Endothelial cell of coronary artery (primary cell): ENCODE measurements around the gene MAP7D3. TPM values are rescaled to one million over a fixed set of nuclear protein-coding genes. Genes with fewer than 3 reads are reported as not detected.

Source experiments
- total RNA-seq: library from RNA; depleted of rRNA; stranded (reverse); fragments of >200 nt; gene quantifications from 2 replicates; pipeline ENCODE4 v1.2.3, GENCODE V29; 2014

Gene MAP7D3, protein sequence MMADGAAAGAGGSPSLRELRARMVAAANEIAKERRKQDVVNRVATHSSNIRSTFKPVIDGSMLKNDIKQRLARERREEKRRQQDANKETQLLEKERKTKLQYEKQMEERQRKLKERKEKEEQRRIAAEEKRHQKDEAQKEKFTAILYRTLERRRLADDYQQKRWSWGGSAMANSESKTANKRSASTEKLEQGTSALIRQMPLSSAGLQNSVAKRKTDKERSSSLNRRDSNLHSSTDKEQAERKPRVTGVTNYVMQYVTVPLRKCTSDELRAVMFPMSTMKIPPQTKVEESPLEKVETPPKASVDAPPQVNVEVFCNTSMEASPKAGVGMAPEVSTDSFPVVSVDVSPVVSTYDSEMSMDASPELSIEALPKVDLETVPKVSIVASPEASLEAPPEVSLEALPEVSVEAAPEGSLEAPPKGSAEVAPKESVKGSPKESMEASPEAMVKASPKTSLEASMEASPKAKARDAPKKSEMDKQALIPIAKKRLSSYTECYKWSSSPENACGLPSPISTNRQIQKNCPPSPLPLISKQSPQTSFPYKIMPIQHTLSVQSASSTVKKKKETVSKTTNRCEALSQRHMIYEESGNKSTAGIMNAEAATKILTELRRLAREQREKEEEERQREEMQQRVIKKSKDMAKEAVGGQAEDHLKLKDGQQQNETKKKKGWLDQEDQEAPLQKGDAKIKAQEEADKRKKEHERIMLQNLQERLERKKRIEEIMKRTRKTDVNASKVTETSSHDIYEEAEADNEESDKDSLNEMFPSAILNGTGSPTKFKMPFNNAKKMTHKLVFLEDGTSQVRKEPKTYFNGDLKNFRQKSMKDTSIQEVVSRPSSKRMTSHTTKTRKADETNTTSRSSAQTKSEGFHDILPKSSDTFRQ
- total RNA-seq, result 14.2 and 17.1 TPM in 2 replicates

DNA sequence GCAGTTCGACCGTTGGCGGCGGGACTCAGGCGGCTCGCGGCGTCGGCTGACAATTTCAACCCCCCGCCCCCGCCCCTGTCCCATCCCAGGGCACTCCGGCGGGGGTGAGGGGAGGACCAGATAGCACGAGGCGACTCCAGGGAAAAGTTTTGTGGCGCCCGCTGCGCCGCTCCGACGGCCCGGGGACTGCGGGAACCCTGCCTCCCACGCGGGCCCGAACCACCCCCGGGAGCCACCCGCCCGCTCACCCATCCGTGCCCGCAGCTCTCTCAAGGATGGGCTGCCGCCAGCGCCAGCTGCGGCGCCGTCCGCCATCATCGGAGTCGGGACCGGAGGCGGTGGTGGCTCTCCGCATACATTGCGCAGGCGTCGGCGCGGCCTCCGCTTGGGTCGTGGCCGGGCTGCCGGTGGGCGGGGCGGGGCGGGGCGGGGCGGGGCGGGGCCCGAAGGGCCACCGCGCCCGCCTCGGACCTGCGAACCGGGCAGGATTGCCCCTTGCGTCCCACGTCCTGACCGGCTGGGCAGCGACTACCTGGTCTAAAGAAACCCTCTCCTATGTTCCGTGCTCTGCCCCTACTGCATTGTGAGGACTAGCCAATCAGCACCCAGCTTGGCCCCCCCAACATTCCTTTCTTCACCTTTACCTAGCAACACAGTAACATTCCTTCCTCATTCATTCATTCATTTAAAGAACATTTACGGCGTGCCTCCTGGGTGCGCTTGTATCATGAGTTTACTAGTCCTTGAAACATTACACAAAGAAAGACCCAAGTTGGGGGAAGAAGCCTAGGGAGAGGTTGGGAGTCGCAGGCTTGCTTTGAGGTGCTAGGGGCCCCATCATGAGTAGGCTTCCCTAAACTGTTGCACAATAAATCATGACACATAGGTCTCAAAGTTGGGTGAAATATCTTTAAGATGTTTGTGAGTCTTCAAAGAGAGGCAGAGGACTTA lies at the start of gene MAP7D3:
MAP7D3 (minus strand) TSS at position 360 of the 951 bp plus-strand sequence; CDS start at position 318, 42 bp downstream.

GRCh38 chrX:136300721-136301120 lies 49.5 kb upstream of the MAP7D3 start, which contains the start of gene ADGRG4:
ADGRG4 (plus strand) TSS chrX:136300963; CDS start chrX:136308778, 7,815 bp downstream.

Other genes with a start within 250 kb of the MAP7D3 start
- gene FHL1, start 103.9 kb downstream of the MAP7D3 start, total RNA-seq, result 41.4 and 121 TPM in 2 replicates
- under 0.01 TPM in 1 of 2 replicates, not detected in the other for gene ADGRG4, start 49.6 kb upstream of the MAP7D3 start, total RNA-seq
- gene BRS3, start 236.5 kb upstream of the MAP7D3 start, total RNA-seq, result not detected in 2 replicates
- gene HTATSF1, start 246.2 kb upstream of the MAP7D3 start, total RNA-seq, result 25.5 and 30.2 TPM in 2 replicates